HepG2 (cell line): ENCODE data around the gene KHK. TPM values are rescaled to one million over a fixed set of nuclear protein-coding genes. Genes with fewer than 3 reads are reported as not detected.

Experiments used
- ASH2L ChIP-seq: fragments of 300-600, 200-600 bp; sonication (generic); IDR thresholded peaks from 2 replicates; pipeline ENCODE4 v1.7.0; 2017; ENCODE audit warnings: low read depth, mild to moderate bottlenecking, moderate library complexity, mixed read lengths, low read length; ENCODE audit not compliant: insufficient read length
- BORCS8-MEF2B ChIP-seq: sonication (generic); formaldehyde crosslinking; IDR thresholded peaks from 2 replicates; pipeline ENCODE4 v1.8.0; 2022; ENCODE audit warnings: mild to moderate bottlenecking, missing genetic modification reagents
- KMT2A ChIP-seq: sonication (generic); formaldehyde crosslinking; IDR thresholded peaks from 2 replicates; pipeline ENCODE4 v1.4.0; 2020; ENCODE audit warnings: missing genetic modification reagents
- NFKB2 ChIP-seq: sonication (generic); formaldehyde crosslinking; IDR thresholded peaks from 2 replicates; pipeline ENCODE4 v1.4.0; 2020; ENCODE audit warnings: missing genetic modification reagents, borderline replicate concordance
- REPIN1 ChIP-seq: sonication (generic); formaldehyde crosslinking; IDR thresholded peaks from 2 replicates; pipeline ENCODE4 v1.8.0; 2022; ENCODE audit warnings: missing genetic modification reagents, low read depth, mild to moderate bottlenecking, borderline replicate concordance
- SALL1 ChIP-seq: sonication (generic); formaldehyde crosslinking; IDR thresholded peaks from 2 replicates; pipeline ENCODE4 v1.8.0; 2022; ENCODE audit warnings: mild to moderate bottlenecking, missing genetic modification reagents
- SOX6 ChIP-seq, 2 experiments: fragments of 450-650 bp in 1 of 2; sonication (generic) in 1 of 2; formaldehyde crosslinking in 1 of 2; IDR thresholded peaks; 2 replicates each; pipeline versions ENCODE4 v1.4.0 to v1.6.1; 2017 to 2020; ENCODE audit warnings: antibody characterized with exemption in 1 of 2, mild to moderate bottlenecking in 1 of 2, missing genetic modification reagents in 1 of 2
- U2AF2 ChIP-seq: fragments of 200-400 bp; formaldehyde crosslinking; IDR thresholded peaks from 2 replicates; pipeline ENCODE4 v1.6.1; 2017; ENCODE audit warnings: low read depth, mild to moderate bottlenecking, low read length
- ZBTB4 ChIP-seq: sonication (generic); formaldehyde crosslinking; IDR thresholded peaks from 2 replicates; pipeline ENCODE4 v1.4.0; 2020; ENCODE audit warnings: missing genetic modification reagents, mild to moderate bottlenecking, borderline replicate concordance
- ZNF484 ChIP-seq: sonication (generic); formaldehyde crosslinking; IDR thresholded peaks from 2 replicates; pipeline ENCODE4 v1.5.1; 2020; ENCODE audit warnings: mild to moderate bottlenecking, low read depth, missing genetic modification reagents, borderline replicate concordance
- ZNF687 ChIP-seq: sonication (generic); formaldehyde crosslinking; IDR thresholded peaks from 2 replicates; pipeline ENCODE4 v1.5.1; 2020; ENCODE audit warnings: mild to moderate bottlenecking, missing genetic modification reagents, moderate library complexity
- ZNF816 ChIP-seq: sonication (generic); formaldehyde crosslinking; IDR thresholded peaks from 2 replicates; pipeline ENCODE4 v1.8.0; 2022; ENCODE audit warnings: missing genetic modification reagents, mild to moderate bottlenecking, borderline replicate concordance
- polyA plus RNA-seq, 8 experiments: library from polyadenylated mRNA; depleted of rRNA in 3 of 8; stranded (reverse) in 7 of 8; unstranded in 1 of 8; fragments of >200 nt; fragmentation: Illumina TruSeq in 4 of 8; extraction: Trizol in 4 of 8; gene quantifications; 2 replicates each; pipeline versions ENCODE4 v1.2.1 to v1.2.3, GENCODE V29; 2011 to 2016; ENCODE audit warnings: low read depth in 4 of 8, missing spikeins in 1 of 8, mixed read lengths in 1 of 8; ENCODE audit not compliant: insufficient read depth in 1 of 8
- total RNA-seq, 5 experiments: library from RNA; depleted of rRNA; stranded (reverse); fragments of >200 nt; fragmentation: Illumina TruSeq; extraction: Trizol; gene quantifications; 2 replicates each; pipeline ENCODE4 v1.2.3, GENCODE V29; 2016; ENCODE audit warnings: low read depth in 1 of 5
- TF ChIP-seq, protein P1 (sequence below): sonication (generic); formaldehyde crosslinking; IDR thresholded peaks from 2 replicates; pipeline ENCODE4 v1.5.1; 2020; ENCODE audit warnings: mild to moderate bottlenecking, missing genetic modification reagents

The KHK gene
- total and polyA plus RNA-seq, 2 of the 13 experiments (the other 11 are each of a cell fraction or from before 2014, with no cell fraction given) = 40.9 to 99.2 TPM

DNA sequence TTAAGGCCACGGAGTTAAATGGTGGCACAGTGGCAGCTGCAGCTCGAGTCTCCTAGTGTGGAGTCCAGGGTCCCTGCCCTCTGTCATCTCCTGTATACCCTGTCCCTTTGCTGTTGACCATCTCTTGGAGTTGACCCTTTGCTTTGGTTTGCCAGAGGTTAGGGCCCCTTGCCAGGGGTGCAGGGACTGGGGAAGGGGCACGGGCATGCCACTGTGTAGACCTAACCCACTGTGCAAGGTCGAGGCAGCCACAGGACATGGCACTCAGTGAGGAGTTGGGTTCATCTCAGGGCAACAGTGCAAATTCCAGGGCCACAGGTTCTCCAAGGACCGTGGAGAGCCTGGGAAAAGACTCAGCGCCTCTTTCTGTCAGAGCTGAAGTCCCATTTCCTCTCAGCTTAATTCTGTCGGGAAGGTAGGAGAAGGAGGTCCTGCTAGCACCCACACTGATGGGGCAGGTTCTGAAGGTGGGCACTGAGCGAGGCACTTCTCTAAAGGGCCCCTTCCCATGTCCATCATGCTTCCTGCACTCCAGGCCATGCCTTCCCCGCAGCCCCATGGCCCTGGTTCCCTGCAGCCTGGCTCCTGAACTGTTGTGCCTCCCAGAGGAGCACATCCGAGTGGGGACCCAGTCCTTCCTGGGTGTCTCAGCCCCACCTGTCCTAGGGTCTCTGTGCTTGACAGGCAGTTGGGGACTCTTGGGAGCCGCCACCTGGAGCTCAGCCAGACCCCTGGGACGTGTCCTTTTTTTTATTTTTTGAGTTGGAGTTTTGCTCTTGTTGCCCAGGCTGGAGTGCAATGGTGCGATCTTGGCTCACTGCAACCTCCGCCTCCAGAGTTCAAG lies 2.8 kb downstream of the KHK start (continued):
- TF ChIP-seq ZBTB4 (CRISPR knock-in tag) = 0 out of 2 replicates have a peak, but pooled peaks have one; percentile 14
- TF ChIP-seq ASH2L = no peak
- TF ChIP-seq SALL1 (CRISPR knock-in tag) = peak; percentile 19; the same call in 1 of the 2 replicates
- TF ChIP-seq U2AF2 = no peak
- TF ChIP-seq ZNF687 = peak; percentile 67
- no peak for TF ChIP-seq REPIN1 (CRISPR knock-in tag)
- 0 out of 2 replicates have a peak, but pooled peaks have one; percentile 40 for TF ChIP-seq BORCS8-MEF2B (CRISPR knock-in tag)
- no peak for TF ChIP-seq ZNF484
- no peak for TF ChIP-seq SOX6 (IDR thresholded peaks at IDR 0.05)
- 0 out of 2 replicates have a peak, but pooled peaks have one; percentile 28 for TF ChIP-seq SOX6 (CRISPR knock-in tag; IDR thresholded peaks at IDR 0.05)
- 0 out of 2 replicates have a peak, but pooled peaks have one; percentile 23 for TF ChIP-seq KMT2A (CRISPR knock-in tag)
- TF ChIP-seq, protein P1, sequence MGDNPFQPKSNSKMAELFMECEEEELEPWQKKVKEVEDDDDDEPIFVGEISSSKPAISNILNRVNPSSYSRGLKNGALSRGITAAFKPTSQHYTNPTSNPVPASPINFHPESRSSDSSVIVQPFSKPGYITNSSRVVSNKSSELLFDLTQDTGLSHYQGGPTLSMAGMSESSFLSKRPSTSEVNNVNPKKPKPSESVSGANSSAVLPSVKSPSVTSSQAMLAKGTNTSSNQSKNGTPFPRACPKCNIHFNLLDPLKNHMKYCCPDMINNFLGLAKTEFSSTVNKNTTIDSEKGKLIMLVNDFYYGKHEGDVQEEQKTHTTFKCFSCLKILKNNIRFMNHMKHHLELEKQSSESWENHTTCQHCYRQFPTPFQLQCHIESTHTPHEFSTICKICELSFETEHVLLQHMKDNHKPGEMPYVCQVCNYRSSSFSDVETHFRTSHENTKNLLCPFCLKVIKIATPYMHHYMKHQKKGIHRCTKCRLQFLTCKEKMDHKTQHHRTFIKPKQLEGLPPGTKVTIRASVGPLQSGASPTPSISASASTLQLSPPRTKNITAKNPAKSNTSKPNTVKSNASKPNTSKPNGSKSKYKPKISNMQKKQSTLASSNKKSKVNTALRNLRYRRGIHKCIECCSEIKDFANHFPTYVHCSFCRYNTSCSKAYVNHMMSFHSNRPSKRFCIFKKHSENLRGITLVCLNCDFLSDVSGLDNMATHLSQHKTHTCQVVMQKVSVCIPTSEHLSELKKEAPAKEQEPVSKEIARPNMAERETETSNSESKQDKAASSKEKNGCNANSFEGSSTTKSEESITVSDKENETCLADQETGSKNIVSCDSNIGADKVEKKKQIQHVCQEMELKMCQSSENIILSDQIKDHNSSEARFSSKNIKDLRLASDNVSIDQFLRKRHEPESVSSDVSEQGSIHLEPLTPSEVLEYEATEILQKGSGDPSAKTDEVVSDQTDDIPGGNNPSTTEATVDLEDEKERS (CRISPR knock-in tag) = 0 out of 2 replicates have a peak, but pooled peaks have one; percentile 42
- peak; percentile 26; the same call in 1 of the 2 replicates for TF ChIP-seq NFKB2
- TF ChIP-seq ZNF816 (CRISPR knock-in tag) = 0 out of 2 replicates have a peak, but pooled peaks have one; percentile 62
